MCF 10A (cell line): Measurements from ENCODE around the gene SLC27A1. TPM values are rescaled to one million over a fixed set of nuclear protein-coding genes. Genes with fewer than 3 reads are reported as not detected.

Source experiments
- BruUV-seq: library from RNA; stranded (reverse); fragments of 400-500 nt; replicated peaks from 2 replicates; lab custom pipeline; 2021; lab: Mats Ljungman, UMichigan
- CTCF ChIA-PET: fragments of 300-600 bp; sonication (Branson Sonifier 250); formaldehyde crosslinking; extraction: SDS; loops from one replicate; lab custom pipeline; 2021; ENCODE audit warnings: antibody characterized with exemption, inconsistent platforms; lab: Yijun Ruan, JAX
- POLR2A ChIA-PET: fragments of 300-600, 350-650 bp; sonication (Branson Sonifier 250); formaldehyde crosslinking; extraction: SDS; loops from one replicate; lab custom pipeline; 2020; ENCODE audit warnings: antibody characterized with exemption, inconsistent platforms; lab: Yijun Ruan, JAX
- DNase-seq: peaks from one replicate; pipeline ENCODE4 v3.0.0-alpha.2; 2018; ENCODE audit not compliant: unreplicated experiment
- H3K27ac Mint-ChIP-seq: one replicate; pipeline ENCODE4 v1.8.0; 2022; ENCODE audit warnings: mild to moderate bottlenecking, low read depth, mixed read lengths; ENCODE audit not compliant: unreplicated experiment
- H3K27me3 Mint-ChIP-seq: one replicate; pipeline ENCODE4 v1.8.0; 2022; ENCODE audit warnings: mixed read lengths; ENCODE audit not compliant: insufficient read depth, unreplicated experiment
- H3K36me3 Mint-ChIP-seq: one replicate; pipeline ENCODE4 v1.8.0; 2022; ENCODE audit warnings: mild to moderate bottlenecking, moderate library complexity, mixed read lengths; ENCODE audit not compliant: insufficient read depth, unreplicated experiment
- H3K4me1 Mint-ChIP-seq: one replicate; pipeline ENCODE4 v1.8.0; 2022; ENCODE audit warnings: mixed read lengths; ENCODE audit not compliant: insufficient read depth, unreplicated experiment
- H3K4me3 Mint-ChIP-seq: one replicate; pipeline ENCODE4 v1.8.0; 2022; ENCODE audit warnings: mild to moderate bottlenecking, moderate library complexity, mixed read lengths; ENCODE audit not compliant: unreplicated experiment
- H3K9me3 Mint-ChIP-seq: one replicate; pipeline ENCODE4 v1.8.0; 2022; ENCODE audit warnings: mixed read lengths; ENCODE audit not compliant: unreplicated experiment
- CTCF ChIP-seq: fragments of 200-600 bp; IDR thresholded peaks from one replicate; pipeline ENCODE4 v1.8.0; 2022; ENCODE audit warnings: antibody characterized with exemption, mild to moderate bottlenecking; ENCODE audit not compliant: unreplicated experiment
- intact Hi-C: fragments of 100-400 bp; cut with micrococcal nuclease; formaldehyde crosslinking; loops from 2 replicates; pipeline ENCODE4 v1.14.1; 2022
- total RNA-seq: library from RNA; stranded (reverse); gene quantifications from 2 replicates; pipeline ENCODE4 v1.2.3, GENCODE V29; 2022

SLC27A1 gene
- total RNA-seq, 1 experiment from 2014 or later, result 5.0 TPM

- ChIA-PET CTCF (interaction anchor here (0.6 to 2.1 kb wide), 3 partner anchors 17 to 55 kb away, joined by 3 to 7 read pairs (median 3); no protein-coding TSS in a partner anchor), POLR2A (interaction anchor here (0.6 kb wide), 2 partner anchors 10 to 94 kb away, joined by 3 to 4 read pairs; no protein-coding TSS in a partner anchor)
- Mint-ChIP-seq H3K27me3 (no peaks in the 10 kb centered on the region), H3K4me3 (no peak overlapping the region), H3K4me1 (peaks cover 30% of the 10 kb centered on the region), H3K27ac (no peak overlapping the region), H3K9me3 (no peaks in the 10 kb centered on the region), H3K36me3 (peaks cover 11% of the 10 kb centered on the region)
- intact Hi-C loops, result no loop called here
- BruUV-seq, result no TSS peak
- no peak for TF ChIP-seq CTCF
- DNase-seq, result no peak
These were observed 9.0 kb downstream of the SLC27A1 start for GRCh38 chr19:17479325-17479791.

- Mint-ChIP-seq H3K36me3 (peaks cover 11% of the 10 kb centered on the region), H3K9me3 (no peaks in the 10 kb centered on the region), H3K27ac (no peak overlapping the region), H3K4me3 (no peak overlapping the region), H3K27me3 (no peaks in the 10 kb centered on the region), H3K4me1 (peaks cover 26% of the 10 kb centered on the region)
- POLR2A ChIA-PET, result no interaction called here
- intact Hi-C loops, result no loop called here
- TF ChIP-seq CTCF, result no peak
- no TSS peak for BruUV-seq
- CTCF ChIA-PET, result interaction anchor here (1.3 kb wide), 1 partner anchor 15 kb away, joined by 3 read pairs; no protein-coding TSS in a partner anchor
- no peak for DNase-seq
These were observed 11.7 kb downstream of the SLC27A1 start for GRCh38 chr19:17481986-17482385.

GRCh38 chr19:17482877-17483604 is 12.7 kb downstream of the SLC27A1 start:
- Mint-ChIP-seq H3K9me3 (no peaks in the 10 kb centered on the region), H3K4me3 (no peak overlapping the region), H3K27ac (no peak overlapping the region), H3K36me3 (peaks cover 11% of the 10 kb centered on the region), H3K4me1 (peaks cover 21% of the 10 kb centered on the region), H3K27me3 (no peaks in the 10 kb centered on the region)
- ChIA-PET CTCF (interaction anchor here (1.0 kb wide), 1 partner anchor 9 kb away, joined by 4 read pairs; no protein-coding TSS in a partner anchor), POLR2A (no interaction called here)
- TF ChIP-seq CTCF, result no peak
- intact Hi-C loops, result no loop called here
- no peak for DNase-seq
- no TSS peak for BruUV-seq

DNA sequence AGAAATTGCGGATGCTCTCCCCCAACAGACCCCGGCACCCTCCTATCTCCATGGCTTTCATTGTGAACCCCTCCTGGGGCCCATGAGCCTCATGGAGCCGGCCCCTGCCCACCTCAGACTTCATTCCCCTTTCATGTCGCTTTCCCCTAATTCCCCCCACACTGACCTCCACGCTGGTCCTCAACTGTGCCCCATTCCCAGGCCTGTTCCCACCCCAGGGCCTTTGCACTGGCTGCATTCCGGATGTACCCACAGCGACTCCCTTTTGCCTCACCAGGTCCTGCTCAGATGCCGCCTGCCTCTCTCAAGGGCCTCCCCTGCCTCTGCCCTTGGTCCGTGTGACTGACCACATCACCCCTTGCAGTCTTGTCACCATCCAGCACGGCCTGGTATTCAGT is 13.3 kb downstream of the SLC27A1 start:
- intact Hi-C loops, result no loop called here
- Mint-ChIP-seq H3K4me1 (peaks cover 21% of the 10 kb centered on the region), H3K27me3 (no peaks in the 10 kb centered on the region), H3K27ac (no peak overlapping the region), H3K4me3 (no peak overlapping the region), H3K9me3 (no peaks in the 10 kb centered on the region), H3K36me3 (peaks cover 11% of the 10 kb centered on the region)
- no peak for TF ChIP-seq CTCF
- CTCF ChIA-PET, result interaction anchor here (1.0 kb wide), 1 partner anchor 10 kb away, joined by 4 read pairs; no protein-coding TSS in a partner anchor
- POLR2A ChIA-PET, result interaction anchor here (0.6 kb wide), 1 partner anchor 22 kb away, joined by 3 read pairs; no protein-coding TSS in a partner anchor
- no peak for DNase-seq
- no TSS peak for BruUV-seq
